Right atrium auricular region (tissue), 2 donors: ENCODE measurements around the gene ANKRD13D. TPM values are rescaled to one million over a fixed set of nuclear protein-coding genes. Genes with fewer than 3 reads are reported as not detected.

Experiments
- DNase-seq: peaks from one replicate; pipeline ENCODE4 v3.0.0-alpha.2; 2019; ENCODE audit warnings: low spot score
- H3K27ac ChIP-seq, 2 donors: fragments of 200-600 bp; sonication (generic); 1 replicate in 1 of 2; 2 replicates in 1 of 2; pipeline ENCODE4 v1.5.1; 2016 to 2019
- H3K27me3 ChIP-seq, 2 donors: fragments of 200-600 bp; sonication (generic); one replicate each; pipeline versions ENCODE4 v1.5.1 to v1.6.0; 2017 to 2019
- H3K36me3 ChIP-seq: fragments of 200-600 bp; sonication (generic); one replicate; pipeline ENCODE4 v1.5.1; 2016
- H3K4me1 ChIP-seq, 2 donors: fragments of 200-600 bp; sonication (generic); one replicate each; pipeline versions ENCODE4 v1.5.1 to v1.6.0; 2017 to 2019
- H3K4me3 ChIP-seq, 2 donors: fragments of 200-600 bp; sonication (generic); 1 replicate in 1 of 2; 2 replicates in 1 of 2; pipeline ENCODE4 v1.5.1; 2017 to 2019; ENCODE audit warnings: mild to moderate bottlenecking in 1 of 2, moderate library complexity in 1 of 2
- H3K9me3 ChIP-seq, 2 donors: fragments of 200-600 bp; sonication (generic); one replicate each; pipeline ENCODE4 v1.5.1; 2019
- total RNA-seq, 2 donors: library from RNA; depleted of rRNA; stranded (reverse); fragments of >200 nt; gene quantifications; one replicate each; pipeline ENCODE4 v1.1.0, GENCODE V29; 2016
- TF ChIP-seq, protein P1 (sequence below), 2 donors: fragments of 200-600 bp; sonication (generic); IDR thresholded peaks; one replicate each; pipeline ENCODE4 v1.5.1; 2019; ENCODE audit warnings: antibody characterized with exemption in 2 of 2

ANKRD13D gene
- total RNA-seq, 2 donors from 2014 or later, result 14.1 to 14.9 TPM

DNA sequence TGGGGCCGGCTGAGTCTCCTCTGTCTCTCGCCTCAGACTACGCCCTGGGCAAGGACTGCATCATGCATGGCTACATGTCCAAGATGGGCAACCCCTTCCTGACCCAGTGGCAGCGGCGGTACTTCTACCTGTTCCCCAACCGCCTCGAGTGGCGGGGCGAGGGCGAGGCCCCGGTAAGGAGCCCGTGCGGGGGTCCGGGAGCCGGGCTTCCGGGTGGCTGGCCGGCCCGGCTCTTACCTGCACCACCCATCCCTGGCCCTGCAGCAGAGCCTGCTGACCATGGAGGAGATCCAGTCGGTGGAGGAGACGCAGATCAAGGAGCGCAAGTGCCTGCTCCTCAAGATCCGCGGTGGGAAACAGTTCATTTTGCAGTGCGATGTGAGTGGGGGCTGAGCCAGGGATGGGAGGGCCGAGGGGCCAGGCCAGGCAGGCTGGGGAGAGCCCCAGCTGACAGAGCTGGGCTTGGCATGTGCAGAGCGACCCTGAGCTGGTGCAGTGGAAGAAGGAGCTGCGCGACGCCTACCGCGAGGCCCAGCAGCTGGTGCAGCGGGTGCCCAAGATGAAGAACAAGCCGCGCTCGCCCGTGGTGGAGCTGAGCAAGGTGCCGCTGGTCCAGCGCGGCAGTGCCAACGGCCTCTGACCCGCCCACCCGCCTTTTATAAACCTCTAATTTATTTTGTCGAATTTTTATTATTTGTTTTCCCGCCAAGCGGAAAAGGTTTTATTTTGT is 4.1 kb upstream of the ANKRD13D start:
- H3K36me3 ChIP-seq, result peaks cover 70% of the 10 kb centered on the region
- TF ChIP-seq, protein P1, sequence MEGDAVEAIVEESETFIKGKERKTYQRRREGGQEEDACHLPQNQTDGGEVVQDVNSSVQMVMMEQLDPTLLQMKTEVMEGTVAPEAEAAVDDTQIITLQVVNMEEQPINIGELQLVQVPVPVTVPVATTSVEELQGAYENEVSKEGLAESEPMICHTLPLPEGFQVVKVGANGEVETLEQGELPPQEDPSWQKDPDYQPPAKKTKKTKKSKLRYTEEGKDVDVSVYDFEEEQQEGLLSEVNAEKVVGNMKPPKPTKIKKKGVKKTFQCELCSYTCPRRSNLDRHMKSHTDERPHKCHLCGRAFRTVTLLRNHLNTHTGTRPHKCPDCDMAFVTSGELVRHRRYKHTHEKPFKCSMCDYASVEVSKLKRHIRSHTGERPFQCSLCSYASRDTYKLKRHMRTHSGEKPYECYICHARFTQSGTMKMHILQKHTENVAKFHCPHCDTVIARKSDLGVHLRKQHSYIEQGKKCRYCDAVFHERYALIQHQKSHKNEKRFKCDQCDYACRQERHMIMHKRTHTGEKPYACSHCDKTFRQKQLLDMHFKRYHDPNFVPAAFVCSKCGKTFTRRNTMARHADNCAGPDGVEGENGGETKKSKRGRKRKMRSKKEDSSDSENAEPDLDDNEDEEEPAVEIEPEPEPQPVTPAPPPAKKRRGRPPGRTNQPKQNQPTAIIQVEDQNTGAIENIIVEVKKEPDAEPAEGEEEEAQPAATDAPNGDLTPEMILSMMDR (IDR thresholded peaks at IDR 0.05), result no peak
- H3K4me3 ChIP-seq, result no peak overlapping the region
- no peaks in the 10 kb centered on the region for H3K27me3 ChIP-seq
- no peak overlapping the region for H3K27ac ChIP-seq
- H3K9me3 ChIP-seq, result no peaks in the 10 kb centered on the region
- peaks cover 0 to 33% of the 10 kb centered on the region in 2 donors for H3K4me1 ChIP-seq
- DNase-seq, result no peak

DNA sequence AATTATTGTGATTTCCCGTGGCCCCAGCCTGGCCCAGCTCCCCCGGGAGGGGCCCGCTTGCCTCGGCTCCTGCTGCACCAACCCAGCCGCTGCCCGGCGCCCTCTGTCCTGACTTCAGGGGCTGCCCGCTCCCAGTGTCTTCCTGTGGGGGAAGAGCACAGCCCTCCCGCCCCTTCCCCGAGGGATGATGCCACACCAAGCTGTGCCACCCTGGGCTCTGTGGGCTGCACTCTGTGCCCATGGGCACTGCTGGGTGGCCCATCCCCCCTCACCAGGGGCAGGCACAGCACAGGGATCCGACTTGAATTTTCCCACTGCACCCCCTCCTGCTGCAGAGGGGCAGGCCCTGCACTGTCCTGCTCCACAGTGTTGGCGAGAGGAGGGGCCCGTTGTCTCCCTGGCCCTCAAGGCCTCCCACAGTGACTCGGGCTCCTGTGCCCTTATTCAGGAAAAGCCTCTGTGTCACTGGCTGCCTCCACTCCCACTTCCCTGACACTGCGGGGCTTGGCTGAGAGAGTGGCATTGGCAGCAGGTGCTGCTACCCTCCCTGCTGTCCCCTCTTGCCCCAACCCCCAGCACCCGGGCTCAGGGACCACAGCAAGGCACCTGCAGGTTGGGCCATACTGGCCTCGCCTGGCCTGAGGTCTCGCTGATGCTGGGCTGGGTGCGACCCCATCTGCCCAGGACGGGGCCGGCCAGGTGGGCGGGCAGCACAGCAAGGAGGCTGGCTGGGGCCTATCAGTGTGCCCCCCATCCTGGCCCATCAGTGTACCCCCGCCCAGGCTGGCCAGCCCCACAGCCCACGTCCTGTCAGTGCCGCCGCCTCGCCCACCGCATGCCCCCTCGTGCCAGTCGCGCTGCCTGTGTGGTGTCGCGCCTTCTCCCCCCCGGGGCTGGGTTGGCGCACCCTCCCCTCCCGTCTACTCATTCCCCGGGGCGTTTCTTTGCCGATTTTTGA is 3.3 kb upstream of the ANKRD13D start:
- no peak overlapping the region for H3K4me3 ChIP-seq
- no peaks in the 10 kb centered on the region for H3K9me3 ChIP-seq
- H3K36me3 ChIP-seq, result peaks cover 62% of the 10 kb centered on the region
- H3K27me3 ChIP-seq, result no peaks in the 10 kb centered on the region
- H3K27ac ChIP-seq, result peak overlapping the region; percentile 90 to 92
- no peak for DNase-seq
- TF ChIP-seq, protein P1 (IDR thresholded peaks at IDR 0.05), result no peak
- peaks cover 0 to 36% of the 10 kb centered on the region in 2 donors for H3K4me1 ChIP-seq

DNA sequence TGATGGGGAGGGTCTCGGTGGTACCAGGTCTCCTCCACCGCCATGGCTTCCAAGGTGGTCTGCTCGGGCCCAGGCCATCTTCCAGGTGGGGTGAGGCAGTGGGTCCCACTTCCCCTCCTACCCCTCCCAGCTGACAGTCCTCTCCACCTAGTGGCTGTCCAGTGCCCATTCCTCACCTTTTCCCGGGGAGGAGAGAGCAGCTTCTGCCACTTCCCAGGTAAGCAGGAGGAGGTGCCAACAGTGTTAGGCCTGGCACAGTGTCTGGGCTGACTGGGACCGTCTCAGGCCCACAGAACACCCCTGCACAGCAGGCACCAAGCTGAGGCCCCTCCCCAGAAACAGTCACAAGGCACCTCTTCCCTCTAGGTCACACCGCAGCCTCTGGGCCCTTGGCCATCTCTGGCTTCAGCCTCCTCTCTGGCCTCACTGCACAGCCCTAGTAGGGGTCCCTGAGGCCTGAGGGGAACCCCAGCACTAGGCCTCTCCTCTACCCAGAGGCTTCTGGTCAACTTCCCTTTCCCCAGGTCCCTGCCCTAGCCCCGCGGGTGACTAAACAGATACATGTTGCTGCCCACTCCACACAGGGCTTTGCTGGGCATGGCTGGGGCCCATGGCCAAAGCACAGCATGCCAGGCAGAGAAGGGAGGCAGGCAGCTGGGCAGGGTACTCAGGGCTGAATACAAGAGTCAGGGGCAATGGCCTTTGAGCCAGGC is 2.3 kb upstream of the ANKRD13D start:
- no peaks in the 10 kb centered on the region for H3K9me3 ChIP-seq
- peak overlapping the region; percentile 90 to 92 for H3K27ac ChIP-seq
- peaks cover 56% of the 10 kb centered on the region for H3K36me3 ChIP-seq
- TF ChIP-seq, protein P1 (IDR thresholded peaks at IDR 0.05), result no peak
- peaks cover 0 to 39% of the 10 kb centered on the region in 2 donors for H3K4me1 ChIP-seq
- no peak overlapping the region for H3K4me3 ChIP-seq
- no peaks in the 10 kb centered on the region for H3K27me3 ChIP-seq
- no peak for DNase-seq

DNA sequence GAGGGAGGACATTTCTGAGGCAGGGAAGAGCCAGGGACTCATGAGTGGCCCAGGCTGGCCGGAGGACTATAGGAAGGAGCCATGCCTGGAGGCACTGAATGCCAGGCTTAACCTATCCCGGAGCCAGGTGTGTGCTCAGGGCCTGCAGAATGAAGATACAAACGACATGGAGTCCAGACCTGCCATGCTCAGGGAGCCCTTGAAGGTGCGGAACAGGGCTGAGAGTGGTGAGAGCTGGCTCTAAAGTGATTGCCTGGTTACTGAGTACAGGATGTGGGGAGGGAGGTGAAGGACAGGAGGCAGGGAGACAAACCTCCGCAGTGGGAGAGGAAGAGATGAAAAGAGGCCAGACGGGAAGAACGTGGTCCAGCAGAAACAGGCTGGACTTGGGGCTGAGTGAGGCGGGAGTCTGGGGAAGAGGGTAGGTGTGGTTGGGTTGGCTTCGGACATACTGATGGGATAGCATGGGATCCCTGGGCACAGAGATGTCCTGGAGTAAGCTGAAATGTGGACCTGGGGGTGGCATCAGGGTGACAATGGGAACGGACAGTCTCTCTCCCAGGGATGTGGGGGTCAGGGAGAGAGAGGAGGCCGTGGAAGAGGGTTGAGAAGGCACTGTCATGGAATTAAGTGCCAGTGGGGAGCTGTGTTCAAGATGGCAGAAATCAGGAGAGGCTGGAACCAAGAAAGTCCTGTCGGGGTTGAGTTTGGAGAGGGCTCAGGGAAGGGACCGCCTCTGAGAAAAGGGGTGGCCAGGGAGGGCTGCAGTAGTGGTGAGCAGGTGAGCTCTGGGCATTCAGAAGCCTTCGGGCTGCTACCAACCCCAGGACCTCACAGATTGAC is 1.5 kb upstream of the ANKRD13D start:
- Histone ChIP-seq H3K27me3 (no peaks in the 10 kb centered on the region), H3K36me3 (peaks cover 55% of the 10 kb centered on the region), H3K9me3 (no peaks in the 10 kb centered on the region), H3K4me1 (peaks cover 0 to 39% of the 10 kb centered on the region in 2 donors), H3K27ac (peak overlapping the region; percentile 90 to 92), H3K4me3 (peak overlapping the region in 1 of 2 donors; percentile 87)
- TF ChIP-seq, protein P1 (IDR thresholded peaks at IDR 0.05), result no peak
- DNase-seq, result no peak

DNA sequence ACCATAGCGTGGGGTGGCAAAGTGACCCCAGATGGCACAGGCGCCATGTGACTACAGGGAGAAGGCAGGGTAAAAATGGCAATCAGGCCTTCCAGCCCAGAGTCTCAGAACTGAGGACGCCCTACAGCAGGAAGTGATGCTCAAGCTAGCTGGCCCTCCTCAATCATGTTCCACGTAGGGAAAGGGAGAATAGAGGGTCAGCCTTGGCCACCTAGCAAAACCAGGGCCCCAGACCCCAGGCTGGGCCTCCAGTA is 978 bp upstream of the ANKRD13D start:
- H3K4me3 ChIP-seq, result peak overlapping the region; percentile 80 to 87

More for the DNA sequence above, 978 bp upstream of the ANKRD13D start:
- TF ChIP-seq, protein P1 (IDR thresholded peaks at IDR 0.05), result no peak
- no peaks in the 10 kb centered on the region for H3K9me3 ChIP-seq
- peaks cover 0 to 39% of the 10 kb centered on the region in 2 donors for H3K4me1 ChIP-seq
- no peaks in the 10 kb centered on the region for H3K27me3 ChIP-seq
- H3K27ac ChIP-seq, result peak overlapping the region; percentile 90 to 92
- peaks cover 50% of the 10 kb centered on the region for H3K36me3 ChIP-seq
- DNase-seq, result no peak
